ENCODE data around the gene SLC6A6. TPM values are rescaled to one million over a fixed set of nuclear protein-coding genes. Genes with fewer than 3 reads are reported as not detected.

The SLC6A6 gene
- total RNA-seq, 1 donor from 2014 or later = 24.2 TPM

DNA sequence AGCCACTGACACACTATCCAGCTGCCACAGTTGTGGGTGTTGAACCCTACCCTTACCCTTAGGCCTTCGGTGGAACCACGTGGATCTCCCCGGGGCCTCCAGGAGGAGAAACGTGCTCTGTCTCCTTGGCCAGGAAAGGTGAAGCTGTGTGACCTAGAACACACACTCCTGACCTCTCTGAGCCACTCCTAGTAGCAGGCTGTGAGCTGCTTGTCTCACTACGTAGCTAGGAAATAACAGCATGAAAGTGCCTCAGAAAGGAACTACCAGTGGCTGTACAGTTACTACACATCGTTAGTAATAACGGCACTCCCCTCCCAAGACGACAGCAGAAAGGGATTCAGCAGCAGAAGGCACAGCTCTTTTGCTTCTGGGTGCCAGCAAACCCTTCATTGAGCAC lies 36.2 kb upstream of the SLC6A6 start:
- no peaks in the 10 kb centered on the region for H3K9me3 Mint-ChIP-seq (ENCODE audit: unreplicated experiment)
- H3K27me3 Mint-ChIP-seq (ENCODE audit: low read depth, unreplicated experiment) = peaks cover 56% of the 10 kb centered on the region
- H3K4me1 ChIP-seq (ENCODE audit: insufficient read depth, low read length) = peaks cover 8% of the 10 kb centered on the region
- no peak overlapping the region for H3K4me3 Mint-ChIP-seq (ENCODE audit: unreplicated experiment)
- H2AFZ ChIP-seq (ENCODE audit: low read depth, low read length) = no peak overlapping the region
- H3K4me1 Mint-ChIP-seq (ENCODE audit: low read depth, unreplicated experiment) = peaks cover 10% of the 10 kb centered on the region
- H3K27ac ChIP-seq (ENCODE audit: low read depth, low read length) = no peak overlapping the region
- H3K4me2 ChIP-seq (ENCODE audit: low read length) = no peak overlapping the region
- no peaks in the 10 kb centered on the region for H3K36me3 Mint-ChIP-seq (ENCODE audit: low read depth, unreplicated experiment)
- peaks cover 10% of the 10 kb centered on the region for H3K27me3 ChIP-seq (ENCODE audit: insufficient read depth, low read length)
- no peaks in the 10 kb centered on the region for H4K20me1 ChIP-seq (ENCODE audit: insufficient read depth, low read length)
- H3K27ac Mint-ChIP-seq (ENCODE audit: unreplicated experiment) = peak overlapping the region; percentile 47
- H3K9ac ChIP-seq (ENCODE audit: low read length) = no peak overlapping the region
- DNase-seq (ENCODE audit: low read depth) = no peak
- no peak for FAIRE-seq
- H3K4me3 ChIP-seq (ENCODE audit: insufficient read depth, low read depth, low read length) = no peak overlapping the region
- H3K36me3 ChIP-seq (ENCODE audit: insufficient read depth, low read length) = no peaks in the 10 kb centered on the region
- H3K9me3 ChIP-seq (ENCODE audit: insufficient read depth, low read depth, low read length) = no peaks in the 10 kb centered on the region
- no peak for TF ChIP-seq EZH2 (IDR thresholded peaks at IDR 0.05; ENCODE audit: insufficient read depth, low read length)
- H3K79me2 ChIP-seq (ENCODE audit: insufficient read depth, low read length) = no peaks in the 10 kb centered on the region

- Mint-ChIP-seq H3K27me3 (ENCODE audit: low read depth, unreplicated experiment) (peaks cover 60% of the 10 kb centered on the region), H3K27ac (ENCODE audit: unreplicated experiment) (no peak overlapping the region), H3K9me3 (ENCODE audit: unreplicated experiment) (no peaks in the 10 kb centered on the region), H3K36me3 (ENCODE audit: low read depth, unreplicated experiment) (no peaks in the 10 kb centered on the region), H3K4me1 (ENCODE audit: low read depth, unreplicated experiment) (peaks cover 10% of the 10 kb centered on the region), H3K4me3 (ENCODE audit: unreplicated experiment) (no peak overlapping the region)
- FAIRE-seq (no peak), DNase-seq (ENCODE audit: low read depth) (no peak)
- Histone ChIP-seq H3K4me1 (ENCODE audit: insufficient read depth, low read length) (peaks cover 16% of the 10 kb centered on the region), H3K27me3 (ENCODE audit: insufficient read depth, low read length) (peaks cover 10% of the 10 kb centered on the region), H3K27ac (ENCODE audit: low read depth, low read length) (no peak overlapping the region), H3K36me3 (ENCODE audit: insufficient read depth, low read length) (no peaks in the 10 kb centered on the region), H3K9ac (ENCODE audit: low read length) (no peak overlapping the region), H4K20me1 (ENCODE audit: insufficient read depth, low read length) (no peaks in the 10 kb centered on the region), H3K4me3 (ENCODE audit: insufficient read depth, low read depth, low read length) (no peak overlapping the region), H3K9me3 (ENCODE audit: insufficient read depth, low read depth, low read length) (no peaks in the 10 kb centered on the region), H3K79me2 (ENCODE audit: insufficient read depth, low read length) (no peaks in the 10 kb centered on the region), H2AFZ (ENCODE audit: low read depth, low read length) (no peak overlapping the region), H3K4me2 (ENCODE audit: low read length) (no peak overlapping the region)
- TF ChIP-seq, protein P1, sequence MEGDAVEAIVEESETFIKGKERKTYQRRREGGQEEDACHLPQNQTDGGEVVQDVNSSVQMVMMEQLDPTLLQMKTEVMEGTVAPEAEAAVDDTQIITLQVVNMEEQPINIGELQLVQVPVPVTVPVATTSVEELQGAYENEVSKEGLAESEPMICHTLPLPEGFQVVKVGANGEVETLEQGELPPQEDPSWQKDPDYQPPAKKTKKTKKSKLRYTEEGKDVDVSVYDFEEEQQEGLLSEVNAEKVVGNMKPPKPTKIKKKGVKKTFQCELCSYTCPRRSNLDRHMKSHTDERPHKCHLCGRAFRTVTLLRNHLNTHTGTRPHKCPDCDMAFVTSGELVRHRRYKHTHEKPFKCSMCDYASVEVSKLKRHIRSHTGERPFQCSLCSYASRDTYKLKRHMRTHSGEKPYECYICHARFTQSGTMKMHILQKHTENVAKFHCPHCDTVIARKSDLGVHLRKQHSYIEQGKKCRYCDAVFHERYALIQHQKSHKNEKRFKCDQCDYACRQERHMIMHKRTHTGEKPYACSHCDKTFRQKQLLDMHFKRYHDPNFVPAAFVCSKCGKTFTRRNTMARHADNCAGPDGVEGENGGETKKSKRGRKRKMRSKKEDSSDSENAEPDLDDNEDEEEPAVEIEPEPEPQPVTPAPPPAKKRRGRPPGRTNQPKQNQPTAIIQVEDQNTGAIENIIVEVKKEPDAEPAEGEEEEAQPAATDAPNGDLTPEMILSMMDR (IDR thresholded peaks at IDR 0.05; ENCODE audit: insufficient read depth, low read depth, low read length) = no peak
- no peak for TF ChIP-seq EZH2 (IDR thresholded peaks at IDR 0.05; ENCODE audit: insufficient read depth, low read length)
Measured at GRCh38 chr3:14366915-14367823, 35.2 kb upstream of the SLC6A6 start.

- no peaks in the 10 kb centered on the region for H4K20me1 ChIP-seq (ENCODE audit: insufficient read depth, low read length)
- no peak overlapping the region for H3K27ac ChIP-seq (ENCODE audit: low read depth, low read length)
- H3K9me3 ChIP-seq (ENCODE audit: insufficient read depth, low read depth, low read length) = no peaks in the 10 kb centered on the region
- H3K36me3 ChIP-seq (ENCODE audit: insufficient read depth, low read length) = no peaks in the 10 kb centered on the region
- FAIRE-seq (no peak), DNase-seq (ENCODE audit: low read depth) (no peak)
- H3K9ac ChIP-seq (ENCODE audit: low read length) = no peak overlapping the region
- H3K27ac Mint-ChIP-seq (ENCODE audit: unreplicated experiment) = no peak overlapping the region
- no peak overlapping the region for H3K4me3 Mint-ChIP-seq (ENCODE audit: unreplicated experiment)
- H3K4me2 ChIP-seq (ENCODE audit: low read length) = no peak overlapping the region
- peaks cover 56% of the 10 kb centered on the region for H3K27me3 Mint-ChIP-seq (ENCODE audit: low read depth, unreplicated experiment)
- H3K4me1 Mint-ChIP-seq (ENCODE audit: low read depth, unreplicated experiment) = peaks cover 10% of the 10 kb centered on the region
- no peaks in the 10 kb centered on the region for H3K36me3 Mint-ChIP-seq (ENCODE audit: low read depth, unreplicated experiment)
- H3K4me1 ChIP-seq (ENCODE audit: insufficient read depth, low read length) = peaks cover 19% of the 10 kb centered on the region
- H3K27me3 ChIP-seq (ENCODE audit: insufficient read depth, low read length) = peaks cover 10% of the 10 kb centered on the region
- H3K9me3 Mint-ChIP-seq (ENCODE audit: unreplicated experiment) = no peaks in the 10 kb centered on the region
- no peak overlapping the region for H2AFZ ChIP-seq (ENCODE audit: low read depth, low read length)
- H3K4me3 ChIP-seq (ENCODE audit: insufficient read depth, low read depth, low read length) = no peak overlapping the region
- no peaks in the 10 kb centered on the region for H3K79me2 ChIP-seq (ENCODE audit: insufficient read depth, low read length)
- TF ChIP-seq EZH2 (IDR thresholded peaks at IDR 0.05; ENCODE audit: insufficient read depth, low read length) = no peak
- TF ChIP-seq, protein P1 (IDR thresholded peaks at IDR 0.05; ENCODE audit: insufficient read depth, low read depth, low read length) = no peak
Measured at GRCh38 chr3:14368146-14368545, 34.3 kb upstream of the SLC6A6 start.

Measured in astrocyte (in vitro differentiated cells and primary cell).